GM23338 (cell line): ENCODE measurements around the gene C3orf85. TPM values are rescaled to one million over a fixed set of nuclear protein-coding genes. Genes with fewer than 3 reads are reported as not detected.

ENCODE experiments used
- ATAC-seq: fragments of 200-7000 bp; cut with Tn5 transposase; 3 replicates; pipeline ENCODE4 v1.9.1; 2020
- DNase-seq: peaks from one replicate; pipeline ENCODE4 v3.0.0-alpha.2; 2015; ENCODE audit warnings: low spot score
- H2AFZ ChIP-seq: fragments of 200-600 bp; sonication (generic); 2 replicates; pipeline ENCODE4 v1.8.0; 2016; ENCODE audit warnings: antibody characterized with exemption, mild to moderate bottlenecking, moderate library complexity
- H3F3A ChIP-seq: fragments of 200-600 bp; sonication (generic); replicated peaks from 2 replicates; pipeline ENCODE4 v1.8.0; 2017; ENCODE audit warnings: antibody characterized with exemption, mixed run types, low read depth
- H3K27ac ChIP-seq: fragments of 200-600 bp; sonication (generic); 2 replicates; pipeline ENCODE4 v1.6.1; 2016; ENCODE audit warnings: low read depth
- H3K27me3 ChIP-seq: fragments of 200-600 bp; sonication (generic); 2 replicates; pipeline ENCODE4 v1.8.0; 2016; ENCODE audit warnings: mild to moderate bottlenecking, mixed run types, moderate library complexity; ENCODE audit not compliant: insufficient read depth
- H3K36me3 ChIP-seq: fragments of 200-600 bp; sonication (generic); 2 replicates; pipeline ENCODE4 v1.8.0; 2016; ENCODE audit warnings: mild to moderate bottlenecking; ENCODE audit not compliant: insufficient read depth
- H3K4me1 ChIP-seq: fragments of 200-600 bp; sonication (generic); 2 replicates; pipeline ENCODE4 v1.8.0; 2016; ENCODE audit warnings: mild to moderate bottlenecking, moderate library complexity; ENCODE audit not compliant: insufficient read depth
- H3K4me2 ChIP-seq: fragments of 200-600 bp; sonication (generic); 2 replicates; pipeline ENCODE4 v1.7.1; 2017; ENCODE audit warnings: mixed run types
- H3K4me3 ChIP-seq: fragments of 200-600 bp; sonication (generic); 2 replicates; pipeline ENCODE4 v1.6.1; 2016; ENCODE audit warnings: mixed run types
- H3K79me2 ChIP-seq: fragments of 200-600 bp; sonication (generic); replicated peaks from 2 replicates; pipeline ENCODE4 v1.8.0; 2017; ENCODE audit warnings: mild to moderate bottlenecking; ENCODE audit not compliant: insufficient read depth
- H3K9me2 ChIP-seq: fragments of 200-600 bp; sonication (generic); 2 replicates; pipeline ENCODE4 v1.8.0; 2017; ENCODE audit not compliant: insufficient read depth
- H4K20me1 ChIP-seq: fragments of 200-600 bp; sonication (generic); replicated peaks from 2 replicates; pipeline ENCODE4 v1.8.0; 2017; ENCODE audit warnings: mild to moderate bottlenecking; ENCODE audit not compliant: insufficient read depth
- H3K27ac Mint-ChIP-seq: 2 replicates; pipeline ENCODE4 v1.8.0; 2020; ENCODE audit warnings: inconsistent platforms, mild to moderate bottlenecking, moderate library complexity, mixed read lengths
- H3K27me3 Mint-ChIP-seq: 3 replicates; pipeline ENCODE4 v1.8.0; 2022; ENCODE audit warnings: low read depth, mild to moderate bottlenecking, moderate library complexity, mixed read lengths, inconsistent platforms; ENCODE audit not compliant: insufficient read depth, poor library complexity
- H3K36me3 Mint-ChIP-seq: 3 replicates; pipeline ENCODE4 v1.8.0; 2021; ENCODE audit warnings: low read depth, mild to moderate bottlenecking, inconsistent platforms, moderate library complexity, mixed read lengths
- H3K4me1 Mint-ChIP-seq: 3 replicates; pipeline ENCODE4 v1.8.0; 2020; ENCODE audit warnings: mild to moderate bottlenecking, inconsistent platforms, mixed read lengths
- H3K4me3 Mint-ChIP-seq: 3 replicates; pipeline ENCODE4 v1.8.0; 2021; ENCODE audit warnings: moderate library complexity, mild to moderate bottlenecking, inconsistent platforms, mixed read lengths
- H3K9me3 Mint-ChIP-seq: 3 replicates; pipeline ENCODE4 v1.8.0; 2020; ENCODE audit warnings: moderate library complexity, mild to moderate bottlenecking, inconsistent platforms, mixed read lengths
- CREB1 ChIP-seq: fragments of 250-450 bp; sonication (Bioruptor Pico); IDR thresholded peaks from 2 replicates; pipeline ENCODE4 v1.5.0; 2020; ENCODE audit warnings: low read depth, mild to moderate bottlenecking, moderate library complexity
- EZH2 ChIP-seq: fragments of 200-600 bp; sonication (generic); IDR thresholded peaks from one replicate; pipeline ENCODE4 v1.8.0; 2017; ENCODE audit warnings: antibody characterized with exemption, mild to moderate bottlenecking, low read depth; ENCODE audit not compliant: unreplicated experiment
- JUNB ChIP-seq: IDR thresholded peaks from one replicate; pipeline ENCODE4 v1.6.1; 2016; ENCODE audit warnings: antibody characterized with exemption; ENCODE audit not compliant: unreplicated experiment
- NANOG ChIP-seq: IDR thresholded peaks from 2 replicates; pipeline ENCODE4 v1.6.1; 2016; ENCODE audit warnings: antibody characterized with exemption, borderline replicate concordance
- STAT1 ChIP-seq: IDR thresholded peaks from one replicate; pipeline ENCODE4 v1.6.1; 2016; ENCODE audit warnings: antibody characterized with exemption; ENCODE audit not compliant: unreplicated experiment
- ZNF114 ChIP-seq: fragments of 250-450 bp; sonication (Bioruptor Pico); IDR thresholded peaks from 2 replicates; pipeline ENCODE4 v1.5.0; 2020; ENCODE audit warnings: mild to moderate bottlenecking, moderate library complexity
- ZNF331 ChIP-seq: fragments of 250-450 bp; sonication (Bioruptor Pico); IDR thresholded peaks from 2 replicates; pipeline ENCODE4 v1.5.0; 2020; ENCODE audit warnings: low read depth, mild to moderate bottlenecking, moderate library complexity
- polyA plus RNA-seq: library from polyadenylated mRNA; unstranded; fragments of >200 nt; fragmentation: Nextera tagmentation; extraction: Ambion mirVana; gene quantifications from 2 replicates; pipeline ENCODE4 v1.2.1, GENCODE V29; 2016
- total RNA-seq: library from RNA; depleted of rRNA; stranded (reverse); fragments of >200 nt; shearing (Covaris generic); gene quantifications from 2 replicates; pipeline ENCODE4 v1.2.3, GENCODE V29; 2014
- TF ChIP-seq, protein P1 (sequence below): IDR thresholded peaks from one replicate; pipeline ENCODE4 v1.6.1; 2018; ENCODE audit warnings: antibody characterized with exemption; ENCODE audit not compliant: unreplicated experiment
- TF ChIP-seq, protein P2 (sequence below): fragments of 250-450 bp; sonication (Bioruptor Pico); IDR thresholded peaks from 2 replicates; pipeline ENCODE4 v1.5.0; 2020; ENCODE audit warnings: mild to moderate bottlenecking, moderate library complexity

The C3orf85 gene
- total and polyA plus RNA-seq, 2 experiments from 2014 or later = not detected

DNA sequence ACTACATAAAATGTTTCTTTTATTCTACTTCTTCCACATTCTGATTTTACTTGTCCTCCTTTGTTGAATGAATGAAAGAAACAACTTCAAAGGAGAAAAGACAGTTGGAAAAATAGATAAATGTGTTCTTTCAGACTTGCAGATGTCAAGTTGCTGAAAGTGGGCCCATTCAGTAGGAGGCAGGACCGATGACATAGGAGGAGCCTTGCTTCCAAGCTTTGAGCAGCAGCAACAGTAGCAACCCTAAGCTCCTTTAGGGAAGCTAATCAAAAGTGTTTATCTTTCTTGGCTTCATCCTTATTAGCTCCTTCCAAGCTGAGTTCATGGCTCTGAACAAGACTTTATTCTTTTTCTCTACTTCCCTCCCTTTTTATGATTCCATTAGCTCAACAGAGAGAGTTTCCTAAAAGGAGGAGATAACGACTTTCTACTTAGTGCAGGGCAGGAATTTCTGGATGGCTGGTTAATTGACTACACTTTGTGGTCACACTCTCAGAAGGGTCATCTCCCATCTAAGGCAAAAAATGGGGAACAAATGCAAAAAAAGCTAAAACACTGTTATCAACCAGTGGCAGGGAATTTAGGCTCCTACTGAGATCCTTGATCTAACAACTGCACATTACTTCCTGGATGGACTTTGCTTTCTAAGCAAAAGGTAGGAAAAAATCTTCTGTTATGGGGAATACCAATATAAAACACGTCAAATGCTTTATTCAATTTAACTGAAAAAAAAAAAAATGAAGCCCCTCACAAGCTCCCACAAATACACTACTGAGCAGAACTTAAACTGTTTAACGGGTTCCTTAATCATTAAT, 23.4 kb upstream of the C3orf85 start:
- H3F3A ChIP-seq = no peaks in the 10 kb centered on the region
- no peaks in the 10 kb centered on the region for H3K27me3 Mint-ChIP-seq
- H3K4me1 ChIP-seq = no peaks in the 10 kb centered on the region
- H3K4me3 ChIP-seq = no peak overlapping the region
- no peak overlapping the region for H3K4me2 ChIP-seq
- H3K27ac Mint-ChIP-seq = no peak overlapping the region
- H3K79me2 ChIP-seq = no peaks in the 10 kb centered on the region
- no peak overlapping the region for H3K27ac ChIP-seq
- ATAC-seq = no peak
- no peak for DNase-seq
- H3K9me3 Mint-ChIP-seq = no peaks in the 10 kb centered on the region
- no peaks in the 10 kb centered on the region for H3K36me3 Mint-ChIP-seq
- no peaks in the 10 kb centered on the region for H3K4me1 Mint-ChIP-seq
- H3K27me3 ChIP-seq = no peaks in the 10 kb centered on the region
- no peak overlapping the region for H2AFZ ChIP-seq
- no peaks in the 10 kb centered on the region for H3K36me3 ChIP-seq
- TF ChIP-seq, protein P1, sequence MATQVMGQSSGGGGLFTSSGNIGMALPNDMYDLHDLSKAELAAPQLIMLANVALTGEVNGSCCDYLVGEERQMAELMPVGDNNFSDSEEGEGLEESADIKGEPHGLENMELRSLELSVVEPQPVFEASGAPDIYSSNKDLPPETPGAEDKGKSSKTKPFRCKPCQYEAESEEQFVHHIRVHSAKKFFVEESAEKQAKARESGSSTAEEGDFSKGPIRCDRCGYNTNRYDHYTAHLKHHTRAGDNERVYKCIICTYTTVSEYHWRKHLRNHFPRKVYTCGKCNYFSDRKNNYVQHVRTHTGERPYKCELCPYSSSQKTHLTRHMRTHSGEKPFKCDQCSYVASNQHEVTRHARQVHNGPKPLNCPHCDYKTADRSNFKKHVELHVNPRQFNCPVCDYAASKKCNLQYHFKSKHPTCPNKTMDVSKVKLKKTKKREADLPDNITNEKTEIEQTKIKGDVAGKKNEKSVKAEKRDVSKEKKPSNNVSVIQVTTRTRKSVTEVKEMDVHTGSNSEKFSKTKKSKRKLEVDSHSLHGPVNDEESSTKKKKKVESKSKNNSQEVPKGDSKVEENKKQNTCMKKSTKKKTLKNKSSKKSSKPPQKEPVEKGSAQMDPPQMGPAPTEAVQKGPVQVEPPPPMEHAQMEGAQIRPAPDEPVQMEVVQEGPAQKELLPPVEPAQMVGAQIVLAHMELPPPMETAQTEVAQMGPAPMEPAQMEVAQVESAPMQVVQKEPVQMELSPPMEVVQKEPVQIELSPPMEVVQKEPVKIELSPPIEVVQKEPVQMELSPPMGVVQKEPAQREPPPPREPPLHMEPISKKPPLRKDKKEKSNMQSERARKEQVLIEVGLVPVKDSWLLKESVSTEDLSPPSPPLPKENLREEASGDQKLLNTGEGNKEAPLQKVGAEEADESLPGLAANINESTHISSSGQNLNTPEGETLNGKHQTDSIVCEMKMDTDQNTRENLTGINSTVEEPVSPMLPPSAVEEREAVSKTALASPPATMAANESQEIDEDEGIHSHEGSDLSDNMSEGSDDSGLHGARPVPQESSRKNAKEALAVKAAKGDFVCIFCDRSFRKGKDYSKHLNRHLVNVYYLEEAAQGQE = no peak
- TF ChIP-seq ZNF114 (CRISPR knock-in tag) (no peak), EZH2 (no peak), STAT1 (no peak), NANOG (no peak), ZNF331 (CRISPR knock-in tag) (no peak), CREB1 (no peak), JUNB (no peak)
- TF ChIP-seq, protein P2, sequence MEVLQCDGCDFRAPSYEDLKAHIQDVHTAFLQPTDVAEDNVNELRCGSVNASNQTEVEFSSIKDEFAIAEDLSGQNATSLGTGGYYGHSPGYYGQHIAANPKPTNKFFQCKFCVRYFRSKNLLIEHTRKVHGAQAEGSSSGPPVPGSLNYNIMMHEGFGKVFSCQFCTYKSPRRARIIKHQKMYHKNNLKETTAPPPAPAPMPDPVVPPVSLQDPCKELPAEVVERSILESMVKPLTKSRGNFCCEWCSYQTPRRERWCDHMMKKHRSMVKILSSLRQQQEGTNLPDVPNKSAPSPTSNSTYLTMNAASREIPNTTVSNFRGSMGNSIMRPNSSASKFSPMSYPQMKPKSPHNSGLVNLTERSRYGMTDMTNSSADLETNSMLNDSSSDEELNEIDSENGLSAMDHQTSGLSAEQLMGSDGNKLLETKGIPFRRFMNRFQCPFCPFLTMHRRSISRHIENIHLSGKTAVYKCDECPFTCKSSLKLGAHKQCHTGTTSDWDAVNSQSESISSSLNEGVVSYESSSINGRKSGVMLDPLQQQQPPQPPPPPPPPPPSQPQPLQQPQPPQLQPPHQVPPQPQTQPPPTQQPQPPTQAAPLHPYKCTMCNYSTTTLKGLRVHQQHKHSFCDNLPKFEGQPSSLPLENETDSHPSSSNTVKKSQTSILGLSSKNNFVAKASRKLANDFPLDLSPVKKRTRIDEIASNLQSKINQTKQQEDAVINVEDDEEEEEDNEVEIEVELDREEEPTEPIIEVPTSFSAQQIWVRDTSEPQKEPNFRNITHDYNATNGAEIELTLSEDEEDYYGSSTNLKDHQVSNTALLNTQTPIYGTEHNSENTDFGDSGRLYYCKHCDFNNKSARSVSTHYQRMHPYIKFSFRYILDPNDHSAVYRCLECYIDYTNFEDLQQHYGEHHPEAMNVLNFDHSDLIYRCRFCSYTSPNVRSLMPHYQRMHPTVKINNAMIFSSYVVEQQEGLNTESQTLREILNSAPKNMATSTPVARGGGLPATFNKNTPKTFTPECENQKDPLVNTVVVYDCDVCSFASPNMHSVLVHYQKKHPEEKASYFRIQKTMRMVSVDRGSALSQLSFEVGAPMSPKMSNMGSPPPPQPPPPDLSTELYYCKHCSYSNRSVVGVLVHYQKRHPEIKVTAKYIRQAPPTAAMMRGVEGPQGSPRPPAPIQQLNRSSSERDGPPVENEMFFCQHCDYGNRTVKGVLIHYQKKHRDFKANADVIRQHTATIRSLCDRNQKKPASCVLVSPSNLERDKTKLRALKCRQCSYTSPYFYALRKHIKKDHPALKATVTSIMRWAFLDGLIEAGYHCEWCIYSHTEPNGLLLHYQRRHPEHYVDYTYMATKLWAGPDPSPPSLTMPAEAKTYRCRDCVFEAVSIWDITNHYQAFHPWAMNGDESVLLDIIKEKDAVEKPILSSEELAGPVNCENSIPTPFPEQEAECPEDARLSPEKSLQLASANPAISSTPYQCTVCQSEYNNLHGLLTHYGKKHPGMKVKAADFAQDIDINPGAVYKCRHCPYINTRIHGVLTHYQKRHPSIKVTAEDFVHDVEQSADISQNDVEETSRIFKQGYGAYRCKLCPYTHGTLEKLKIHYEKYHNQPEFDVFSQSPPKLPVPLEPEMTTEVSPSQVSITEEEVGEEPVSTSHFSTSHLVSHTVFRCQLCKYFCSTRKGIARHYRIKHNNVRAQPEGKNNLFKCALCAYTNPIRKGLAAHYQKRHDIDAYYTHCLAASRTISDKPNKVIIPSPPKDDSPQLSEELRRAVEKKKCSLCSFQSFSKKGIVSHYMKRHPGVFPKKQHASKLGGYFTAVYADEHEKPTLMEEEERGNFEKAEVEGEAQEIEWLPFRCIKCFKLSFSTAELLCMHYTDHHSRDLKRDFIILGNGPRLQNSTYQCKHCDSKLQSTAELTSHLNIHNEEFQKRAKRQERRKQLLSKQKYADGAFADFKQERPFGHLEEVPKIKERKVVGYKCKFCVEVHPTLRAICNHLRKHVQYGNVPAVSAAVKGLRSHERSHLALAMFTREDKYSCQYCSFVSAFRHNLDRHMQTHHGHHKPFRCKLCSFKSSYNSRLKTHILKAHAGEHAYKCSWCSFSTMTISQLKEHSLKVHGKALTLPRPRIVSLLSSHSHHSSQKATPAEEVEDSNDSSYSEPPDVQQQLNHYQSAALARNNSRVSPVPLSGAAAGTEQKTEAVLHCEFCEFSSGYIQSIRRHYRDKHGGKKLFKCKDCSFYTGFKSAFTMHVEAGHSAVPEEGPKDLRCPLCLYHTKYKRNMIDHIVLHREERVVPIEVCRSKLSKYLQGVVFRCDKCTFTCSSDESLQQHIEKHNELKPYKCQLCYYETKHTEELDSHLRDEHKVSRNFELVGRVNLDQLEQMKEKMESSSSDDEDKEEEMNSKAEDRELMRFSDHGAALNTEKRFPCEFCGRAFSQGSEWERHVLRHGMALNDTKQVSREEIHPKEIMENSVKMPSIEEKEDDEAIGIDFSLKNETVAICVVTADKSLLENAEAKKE (CRISPR knock-in tag) = no peak
- H3K9me2 ChIP-seq = no peaks in the 10 kb centered on the region
- H4K20me1 ChIP-seq = no peaks in the 10 kb centered on the region
- H3K4me3 Mint-ChIP-seq = no peak overlapping the region
